Activated B cell treated with CpG ODN at 0.5 μM for 24 hours (primary cell): ENCODE results near the gene SH2D7. TPM values are rescaled to one million over a fixed set of nuclear protein-coding genes. Genes with fewer than 3 reads are reported as not detected.

Experiments used
- ATAC-seq: fragments of 200-7000 bp; cut with Tn5 transposase; one replicate; pipeline ENCODE4 v1.10.0; 2021; ENCODE audit warnings: low read depth, mild to moderate bottlenecking, moderate library complexity
- CTCF ChIA-PET: fragments of 350-600 bp; sonication (Branson Sonifier 250); formaldehyde crosslinking; loops from one replicate; lab custom pipeline; 2021; ENCODE audit warnings: antibody characterized with exemption; lab: Charles Lee
- POLR2A ChIA-PET: fragments of 350-600 bp; sonication (Branson Sonifier 250); formaldehyde crosslinking; loops from one replicate; lab custom pipeline; 2021; ENCODE audit warnings: antibody characterized with exemption; lab: Charles Lee
- DNase-seq: peaks from one replicate; pipeline ENCODE4 v3.0.0; 2022
- H3K27ac Mint-ChIP-seq: one replicate; pipeline ENCODE4 v1.8.0; 2020; ENCODE audit warnings: mixed read lengths
- H3K27me3 Mint-ChIP-seq: one replicate; pipeline ENCODE4 v1.8.0; 2021; ENCODE audit warnings: mixed read lengths
- H3K36me3 Mint-ChIP-seq: one replicate; pipeline ENCODE4 v1.8.0; 2021; ENCODE audit warnings: low read depth, mixed read lengths
- H3K4me1 Mint-ChIP-seq: one replicate; pipeline ENCODE4 v1.8.0; 2021; ENCODE audit warnings: mixed read lengths
- H3K4me3 Mint-ChIP-seq: one replicate; pipeline ENCODE4 v1.8.0; 2020; ENCODE audit warnings: mild to moderate bottlenecking, mixed read lengths
- H3K9me3 Mint-ChIP-seq: one replicate; pipeline ENCODE4 v1.8.0; 2020; ENCODE audit warnings: mixed read lengths
- CTCF ChIP-seq: fragments of 200-600 bp; IDR thresholded peaks from one replicate; pipeline ENCODE4 v1.8.0; 2022; ENCODE audit warnings: antibody characterized with exemption, mild to moderate bottlenecking
- intact Hi-C: fragments of 100-400 bp; cut with micrococcal nuclease; formaldehyde crosslinking; loops from one replicate; pipeline ENCODE4 v1.15.1; 2024
- total RNA-seq: library from RNA; stranded (reverse); gene quantifications from 2 replicates; pipeline ENCODE4 v1.2.3, GENCODE V29; 2022

SH2D7 gene
- total RNA-seq, result not detected in 2 replicates

GRCh38 chr15:78092261-78093041, at the start of gene SH2D7:
Gene SH2D7, plus strand, starts transcription at chr15:78092561. Its CDS starts 24 bp downstream, at chr15:78092585.
- Mint-ChIP-seq H3K36me3 (no peaks in the 10 kb centered on the region), H3K27ac (no peak within 1 kb of the TSS), H3K27me3 (peaks cover 5% of the 10 kb centered on the region), H3K9me3 (no peaks in the 10 kb centered on the region), H3K4me3 (no peak within 1 kb of the TSS), H3K4me1 (peaks cover 15% of the 10 kb centered on the region)
- no peak for ATAC-seq
- DNase-seq, result no peak
- intact Hi-C loops, result no loop called here
- ChIA-PET CTCF (interaction anchor here (1.9 kb wide), 1 partner anchor 16 kb away, joined by 6 read pairs; no protein-coding TSS in a partner anchor), POLR2A (no interaction called here)
- no peak for TF ChIP-seq CTCF

DNA sequence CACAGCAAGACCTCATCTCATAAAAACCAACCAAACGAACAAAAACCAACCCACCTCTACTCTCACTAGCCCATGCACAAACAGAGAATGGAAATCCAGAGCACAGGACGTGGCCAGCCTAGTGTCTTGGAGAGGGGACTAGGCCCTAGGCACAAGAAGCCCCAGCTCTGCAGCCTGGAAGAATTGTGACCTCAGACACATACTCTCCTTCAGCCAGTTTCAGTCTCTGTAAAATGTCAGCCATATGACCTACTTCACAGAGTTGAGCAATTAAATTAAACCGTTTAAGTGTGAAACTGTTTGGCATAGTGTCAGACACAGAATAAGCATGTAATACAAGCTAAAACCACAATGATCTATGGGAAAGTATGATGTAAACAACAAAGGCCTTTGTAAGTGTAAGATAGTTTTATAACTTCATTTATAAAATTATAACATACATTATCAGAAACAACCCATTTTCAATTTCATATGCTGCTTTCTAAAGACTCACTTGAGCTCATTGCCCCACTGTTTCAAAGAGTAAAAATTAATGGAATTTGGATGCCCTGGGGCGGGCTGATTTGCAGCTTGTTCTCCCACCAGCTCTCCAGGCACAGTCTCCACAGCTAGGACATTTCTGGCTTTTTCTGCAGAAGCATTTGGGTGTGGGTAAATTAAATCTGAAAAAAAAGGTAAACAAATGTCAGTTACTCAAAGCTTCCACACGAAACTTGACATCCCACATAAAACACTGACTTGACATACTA, 47.8 kb upstream of the SH2D7 start:
- POLR2A ChIA-PET, result no interaction called here
- H3K27ac Mint-ChIP-seq, result no peak overlapping the region

DNA sequence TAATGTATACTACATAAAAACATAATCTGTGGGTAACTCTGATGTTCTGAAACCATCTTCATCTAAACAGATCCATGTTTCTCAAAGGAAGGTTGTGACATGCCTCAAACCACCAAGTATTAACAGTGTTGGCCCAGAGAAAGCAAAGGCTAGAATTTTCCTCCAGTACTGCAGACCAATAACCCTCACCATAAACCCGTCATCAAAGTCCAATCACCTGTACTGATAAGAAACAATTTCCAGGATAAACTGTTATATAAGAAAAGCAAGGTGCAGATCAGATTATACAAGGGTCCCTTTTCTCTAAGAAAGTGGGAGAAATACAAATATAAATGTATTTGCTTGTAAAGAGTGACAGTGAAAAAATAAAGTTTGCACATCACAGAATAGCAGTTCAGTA, 47.2 kb upstream of the SH2D7 start:
- TF ChIP-seq CTCF, result no peak
- H3K4me1 Mint-ChIP-seq, result peaks cover 24% of the 10 kb centered on the region
- ChIA-PET POLR2A (no interaction called here), CTCF (interaction anchor here (1.2 kb wide), 1 partner anchor 13 kb away, joined by 3 read pairs; no protein-coding TSS in a partner anchor)
- H3K36me3 Mint-ChIP-seq, result peaks cover 18% of the 10 kb centered on the region
- H3K4me3 Mint-ChIP-seq, result no peak overlapping the region
- H3K9me3 Mint-ChIP-seq, result no peaks in the 10 kb centered on the region
- ATAC-seq (no peak), DNase-seq (no peak)
- intact Hi-C loops, result no loop called here
- H3K27ac Mint-ChIP-seq, result no peak overlapping the region
- H3K27me3 Mint-ChIP-seq, result no peaks in the 10 kb centered on the region

More for the DNA sequence above, 47.8 kb upstream of the SH2D7 start:
- peaks cover 19% of the 10 kb centered on the region for H3K36me3 Mint-ChIP-seq
- peaks cover 18% of the 10 kb centered on the region for H3K4me1 Mint-ChIP-seq
- intact Hi-C loops, result no loop called here
- CTCF ChIA-PET, result interaction anchor here (1.2 kb wide), 1 partner anchor 14 kb away, joined by 3 read pairs; no protein-coding TSS in a partner anchor
- TF ChIP-seq CTCF, result no peak
- DNase-seq, result no peak
- H3K27me3 Mint-ChIP-seq, result no peaks in the 10 kb centered on the region
- H3K4me3 Mint-ChIP-seq, result no peak overlapping the region
- no peak for ATAC-seq
- H3K9me3 Mint-ChIP-seq, result no peaks in the 10 kb centered on the region

DNA sequence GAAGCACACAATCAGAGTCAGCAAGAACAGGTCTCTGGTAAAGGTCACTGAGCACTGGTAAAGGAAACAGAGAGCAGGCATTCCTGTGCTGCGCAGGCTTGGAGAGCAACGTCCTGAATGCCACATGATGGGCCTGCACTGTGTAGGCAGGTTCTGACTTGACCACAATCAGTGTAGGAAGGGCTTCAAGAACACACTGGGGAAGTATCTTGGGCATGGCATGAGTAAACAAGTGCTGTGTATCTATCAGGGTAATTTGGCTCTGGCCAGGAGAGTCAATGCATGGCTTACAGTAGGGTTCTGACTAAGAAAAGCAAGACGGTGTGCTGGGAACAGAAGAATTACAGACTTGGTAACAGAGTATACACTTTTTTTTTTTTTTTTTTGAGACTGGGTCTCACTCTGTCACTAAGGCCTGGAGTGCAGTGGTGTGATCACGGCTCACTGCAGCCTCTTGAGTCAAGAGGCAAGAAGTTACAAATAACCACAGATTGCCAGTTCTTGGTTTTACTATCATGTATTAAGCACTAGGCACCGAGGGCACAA, 45.5 kb upstream of the SH2D7 start:
- Mint-ChIP-seq H3K27me3 (no peaks in the 10 kb centered on the region), H3K36me3 (peaks cover 18% of the 10 kb centered on the region), H3K27ac (no peak overlapping the region), H3K4me3 (no peak overlapping the region), H3K4me1 (peaks cover 41% of the 10 kb centered on the region), H3K9me3 (no peaks in the 10 kb centered on the region)
- DNase-seq (no peak), ATAC-seq (no peak)
- POLR2A ChIA-PET, result no interaction called here
- TF ChIP-seq CTCF, result no peak
- CTCF ChIA-PET, result no interaction called here
- intact Hi-C loops, result no loop called here
